Astrocyte (in vitro differentiated cells and primary cell): ENCODE data around the gene RTKN2. TPM values are rescaled to one million over a fixed set of nuclear protein-coding genes. Genes with fewer than 3 reads are reported as not detected.

Experiments
- DNase-seq: peaks from one replicate; pipeline ENCODE4 v3.0.0-alpha.2; 2010; ENCODE audit warnings: low read depth
- FAIRE-seq: peaks from 2 replicates; lab custom pipeline; 2011; peaks lifted over from hg19 to GRCh38; lab: Jason Lieb, UNC
- H2AFZ ChIP-seq: 2 replicates; pipeline ENCODE4 v1.6.0; 2012; ENCODE audit warnings: low read depth, low read length, inconsistent platforms
- H3K27ac ChIP-seq: 2 replicates; pipeline ENCODE4 v1.5.1; 2011; ENCODE audit warnings: low read depth, low read length, inconsistent platforms
- H3K27me3 ChIP-seq: 2 replicates; pipeline ENCODE4 v1.6.0; 2011; ENCODE audit warnings: low read length, inconsistent platforms; ENCODE audit not compliant: insufficient read depth
- H3K36me3 ChIP-seq: 2 replicates; pipeline ENCODE4 v1.5.1; 2011; ENCODE audit warnings: low read length, inconsistent platforms; ENCODE audit not compliant: insufficient read depth
- H3K4me1 ChIP-seq: 2 replicates; pipeline ENCODE4 v1.5.1; 2011; ENCODE audit warnings: low read length, inconsistent platforms; ENCODE audit not compliant: insufficient read depth
- H3K4me2 ChIP-seq: 2 replicates; pipeline ENCODE4 v1.6.0; 2012; ENCODE audit warnings: low read length, inconsistent platforms
- H3K4me3 ChIP-seq: 2 replicates; pipeline ENCODE4 v1.5.1; 2011; ENCODE audit warnings: low read depth, mild to moderate bottlenecking, low read length, inconsistent platforms; ENCODE audit not compliant: insufficient read depth
- H3K79me2 ChIP-seq: 2 replicates; pipeline ENCODE4 v1.6.0; 2012; ENCODE audit warnings: mild to moderate bottlenecking, low read length, inconsistent platforms; ENCODE audit not compliant: insufficient read depth
- H3K9ac ChIP-seq: 2 replicates; pipeline ENCODE4 v1.6.0; 2012; ENCODE audit warnings: mild to moderate bottlenecking, low read length, inconsistent platforms
- H3K9me3 ChIP-seq: 2 replicates; pipeline ENCODE4 v1.5.1; 2012; ENCODE audit warnings: low read depth, mild to moderate bottlenecking, low read length, inconsistent platforms; ENCODE audit not compliant: insufficient read depth
- H4K20me1 ChIP-seq: 2 replicates; pipeline ENCODE4 v1.6.0; 2012; ENCODE audit warnings: low read length, inconsistent platforms; ENCODE audit not compliant: insufficient read depth
- H3K27ac Mint-ChIP-seq: one replicate; pipeline ENCODE4 v1.8.0; 2021; ENCODE audit warnings: mild to moderate bottlenecking, mixed read lengths; ENCODE audit not compliant: unreplicated experiment
- H3K27me3 Mint-ChIP-seq: one replicate; pipeline ENCODE4 v1.8.0; 2021; ENCODE audit warnings: low read depth, mixed read lengths; ENCODE audit not compliant: unreplicated experiment
- H3K36me3 Mint-ChIP-seq: one replicate; pipeline ENCODE4 v1.8.0; 2021; ENCODE audit warnings: low read depth, mixed read lengths; ENCODE audit not compliant: unreplicated experiment
- H3K4me1 Mint-ChIP-seq: one replicate; pipeline ENCODE4 v1.8.0; 2021; ENCODE audit warnings: low read depth, mixed read lengths; ENCODE audit not compliant: unreplicated experiment
- H3K4me3 Mint-ChIP-seq: one replicate; pipeline ENCODE4 v1.8.0; 2021; ENCODE audit warnings: mild to moderate bottlenecking, moderate library complexity, mixed read lengths; ENCODE audit not compliant: unreplicated experiment
- H3K9me3 Mint-ChIP-seq: one replicate; pipeline ENCODE4 v1.8.0; 2021; ENCODE audit warnings: mild to moderate bottlenecking, mixed read lengths; ENCODE audit not compliant: unreplicated experiment
- EZH2 ChIP-seq: IDR thresholded peaks from 2 replicates; pipeline ENCODE4 v1.6.1; 2012; ENCODE audit warnings: mild to moderate bottlenecking, low read length, inconsistent platforms; ENCODE audit not compliant: insufficient read depth
- total RNA-seq: library from RNA; stranded (reverse); gene quantifications from 2 replicates; pipeline ENCODE4 v1.2.1, GENCODE V29; 2021
- TF ChIP-seq, protein P1 (sequence below): IDR thresholded peaks from 2 replicates; pipeline ENCODE4 v1.5.1; 2011; ENCODE audit warnings: low read depth, mild to moderate bottlenecking, inconsistent platforms, low read length, moderate library complexity; ENCODE audit not compliant: insufficient read depth

Gene RTKN2
- total RNA-seq, 1 donor from 2014 or later: 8.4 TPM

DNA sequence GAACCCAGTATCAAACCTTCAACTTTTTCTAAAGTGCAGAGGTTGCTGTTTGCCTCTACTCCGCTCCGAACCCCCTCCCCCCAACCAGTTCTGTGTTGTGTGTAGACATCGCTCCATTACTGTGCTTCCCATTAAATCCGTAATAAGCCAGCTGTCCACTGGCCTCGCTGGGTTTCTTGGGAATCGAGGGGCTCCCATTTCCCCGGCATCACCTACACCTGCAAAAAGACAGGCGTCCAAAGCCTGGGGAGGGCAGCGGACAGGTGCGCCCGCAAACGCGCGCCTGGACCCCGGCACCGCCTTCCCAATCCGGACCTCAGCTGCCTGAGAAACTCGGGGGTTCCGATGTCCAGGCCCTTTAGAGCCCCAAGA lies 631 bp downstream of the RTKN2 start:
- peaks cover 15% of the 10 kb centered on the region for H3K79me2 ChIP-seq
- no peak for FAIRE-seq
- Mint-ChIP-seq H3K4me1 (peaks cover 35% of the 10 kb centered on the region), H3K9me3 (no peaks in the 10 kb centered on the region), H3K4me3 (peak overlapping the region; percentile 92), H3K27ac (peak overlapping the region; percentile 71), H3K27me3 (no peaks in the 10 kb centered on the region), H3K36me3 (no peaks in the 10 kb centered on the region)
- no peaks in the 10 kb centered on the region for H4K20me1 ChIP-seq
- no peaks in the 10 kb centered on the region for H3K36me3 ChIP-seq
- H3K4me1 ChIP-seq: no peaks in the 10 kb centered on the region
- H2AFZ ChIP-seq: peak overlapping the region; percentile 98
- H3K9ac ChIP-seq: peak overlapping the region; percentile 76
- no peak for TF ChIP-seq EZH2
- TF ChIP-seq, protein P1, sequence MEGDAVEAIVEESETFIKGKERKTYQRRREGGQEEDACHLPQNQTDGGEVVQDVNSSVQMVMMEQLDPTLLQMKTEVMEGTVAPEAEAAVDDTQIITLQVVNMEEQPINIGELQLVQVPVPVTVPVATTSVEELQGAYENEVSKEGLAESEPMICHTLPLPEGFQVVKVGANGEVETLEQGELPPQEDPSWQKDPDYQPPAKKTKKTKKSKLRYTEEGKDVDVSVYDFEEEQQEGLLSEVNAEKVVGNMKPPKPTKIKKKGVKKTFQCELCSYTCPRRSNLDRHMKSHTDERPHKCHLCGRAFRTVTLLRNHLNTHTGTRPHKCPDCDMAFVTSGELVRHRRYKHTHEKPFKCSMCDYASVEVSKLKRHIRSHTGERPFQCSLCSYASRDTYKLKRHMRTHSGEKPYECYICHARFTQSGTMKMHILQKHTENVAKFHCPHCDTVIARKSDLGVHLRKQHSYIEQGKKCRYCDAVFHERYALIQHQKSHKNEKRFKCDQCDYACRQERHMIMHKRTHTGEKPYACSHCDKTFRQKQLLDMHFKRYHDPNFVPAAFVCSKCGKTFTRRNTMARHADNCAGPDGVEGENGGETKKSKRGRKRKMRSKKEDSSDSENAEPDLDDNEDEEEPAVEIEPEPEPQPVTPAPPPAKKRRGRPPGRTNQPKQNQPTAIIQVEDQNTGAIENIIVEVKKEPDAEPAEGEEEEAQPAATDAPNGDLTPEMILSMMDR: no peak
- peak overlapping the region; percentile 96 for H3K4me2 ChIP-seq
- no peaks in the 10 kb centered on the region for H3K27me3 ChIP-seq
- peak overlapping the region; percentile 48 for H3K27ac ChIP-seq
- H3K4me3 ChIP-seq: peak overlapping the region; percentile 87
- DNase-seq: no peak
- H3K9me3 ChIP-seq: no peaks in the 10 kb centered on the region

DNA sequence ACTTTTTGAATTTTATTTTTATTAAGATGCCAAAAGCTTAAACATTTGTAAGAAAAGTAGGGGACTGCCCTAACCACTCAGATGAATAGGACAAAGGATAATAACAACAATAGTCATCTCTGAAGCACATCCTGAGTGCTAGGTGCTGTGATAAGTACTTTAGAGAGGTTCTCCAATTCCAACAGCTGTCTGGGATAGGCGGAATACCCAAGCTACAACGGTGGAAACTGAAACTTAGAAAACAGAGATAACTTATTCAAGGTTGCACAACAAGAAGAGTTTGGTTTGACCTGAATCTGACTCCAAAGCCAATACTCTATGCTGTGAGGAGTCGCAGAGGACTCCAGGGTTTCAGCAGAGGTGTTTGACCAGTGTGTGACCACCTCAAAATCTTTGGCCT lies 2.0 kb downstream of the RTKN2 start:
- DNase-seq: no peak
- H3K9me3 ChIP-seq: no peaks in the 10 kb centered on the region
- FAIRE-seq: no peak
- peak overlapping the region; percentile 96 for H3K4me2 ChIP-seq
- H3K27me3 ChIP-seq: no peaks in the 10 kb centered on the region
- no peak overlapping the region for H3K27ac ChIP-seq
- Mint-ChIP-seq H3K36me3 (no peaks in the 10 kb centered on the region), H3K4me1 (peaks cover 38% of the 10 kb centered on the region), H3K27ac (no peak overlapping the region), H3K27me3 (no peaks in the 10 kb centered on the region), H3K9me3 (no peaks in the 10 kb centered on the region), H3K4me3 (peak overlapping the region; percentile 92)
- H3K36me3 ChIP-seq: no peaks in the 10 kb centered on the region
- peaks cover 15% of the 10 kb centered on the region for H3K79me2 ChIP-seq
- H2AFZ ChIP-seq: no peak overlapping the region
- H3K9ac ChIP-seq: no peak overlapping the region
- H3K4me3 ChIP-seq: no peak overlapping the region
- no peaks in the 10 kb centered on the region for H3K4me1 ChIP-seq
- TF ChIP-seq, protein P1: no peak
- no peak for TF ChIP-seq EZH2
- H4K20me1 ChIP-seq: no peaks in the 10 kb centered on the region

DNA sequence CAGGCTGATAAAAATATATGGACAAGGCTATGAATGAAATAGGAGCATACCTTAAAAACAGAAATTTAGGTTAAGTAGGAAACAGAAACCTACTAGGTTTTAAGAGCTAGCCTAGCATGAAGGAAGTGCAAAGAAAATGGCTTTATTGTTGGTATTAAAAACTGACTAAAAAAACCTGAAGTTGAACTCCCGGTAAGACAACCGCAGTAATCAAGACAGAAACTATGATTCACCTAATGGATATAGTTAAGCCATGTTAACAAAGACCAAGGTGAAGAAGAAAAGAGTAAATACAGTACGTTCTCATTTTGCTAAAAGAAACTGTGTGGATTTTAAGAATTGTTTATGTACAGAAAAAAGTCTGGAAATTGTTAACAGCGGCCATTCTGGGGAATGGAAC lies 2.5 kb downstream of the RTKN2 start:
- TF ChIP-seq, protein P1: no peak
- TF ChIP-seq EZH2: no peak
- Mint-ChIP-seq H3K4me1 (peaks cover 39% of the 10 kb centered on the region), H3K9me3 (no peaks in the 10 kb centered on the region), H3K27ac (peak overlapping the region; percentile 42), H3K4me3 (peak overlapping the region; percentile 92), H3K36me3 (no peaks in the 10 kb centered on the region), H3K27me3 (no peaks in the 10 kb centered on the region)
- Histone ChIP-seq H2AFZ (no peak overlapping the region), H3K79me2 (peaks cover 15% of the 10 kb centered on the region), H3K9ac (no peak overlapping the region), H3K4me2 (no peak overlapping the region), H3K9me3 (no peaks in the 10 kb centered on the region), H3K4me3 (no peak overlapping the region), H3K27me3 (no peaks in the 10 kb centered on the region), H3K27ac (no peak overlapping the region), H4K20me1 (no peaks in the 10 kb centered on the region), H3K4me1 (no peaks in the 10 kb centered on the region), H3K36me3 (no peaks in the 10 kb centered on the region)
- DNase-seq (no peak), FAIRE-seq (no peak)
